ENCODE data around the gene CPED1. TPM values are rescaled to one million over a fixed set of nuclear protein-coding genes. Genes with fewer than 3 reads are reported as not detected.

The CPED1 gene
- total RNA-seq, 1 experiment from 2014 or later: 0.13 TPM

GRCh38 chr7:121158665-121159064 lies 170.2 kb downstream of the CPED1 start:
- Histone ChIP-seq H2BK12ac (ENCODE audit: insufficient read length, low read depth, low read length) (no peak overlapping the region), H2BK15ac (ENCODE audit: low read depth, low read length) (no peak overlapping the region), H4K5ac (ENCODE audit: insufficient read length, low read depth, low read length) (no peak overlapping the region), H4K20me1 (ENCODE audit: control insufficient read depth, insufficient read depth, insufficient read length) (no peaks in the 10 kb centered on the region), H3K23ac (ENCODE audit: insufficient read length, low read depth, low read length) (no peak overlapping the region), H2BK20ac (ENCODE audit: low read depth, low read length, poor library complexity, severe bottlenecking) (no peak overlapping the region), H2BK120ac (ENCODE audit: low read depth, low read length, poor library complexity, severe bottlenecking) (no peak overlapping the region), H3K18ac (ENCODE audit: insufficient read length, low read depth, low read length) (no peak overlapping the region), H2AK5ac (ENCODE audit: insufficient read length, low read length) (no peak overlapping the region), H3K79me1 (ENCODE audit: insufficient read depth, low read depth, low read length, poor library complexity, severe bottlenecking) (no peaks in the 10 kb centered on the region), H4K91ac (ENCODE audit: insufficient read length, low read depth, low read length) (no peak overlapping the region), H3K56ac (ENCODE audit: insufficient read length, low read depth, low read length) (no peak overlapping the region), H2AFZ (ENCODE audit: low read length) (no peak overlapping the region), H3K27ac (ENCODE audit: insufficient read length, low read depth, low read length) (no peak overlapping the region), H3T11ph (ENCODE audit: low read length) (no peak overlapping the region), H3K4ac (ENCODE audit: low read depth, low read length) (no peak overlapping the region), H3K4me1 (ENCODE audit: insufficient read depth, low read length) (no peaks in the 10 kb centered on the region), H3K23me2 (ENCODE audit: insufficient read length, low read depth, low read length, poor library complexity, severe bottlenecking) (no peaks in the 10 kb centered on the region), H3K9me3 (ENCODE audit: control insufficient read depth, low read depth, low read length) (no peaks in the 10 kb centered on the region), H3K14ac (ENCODE audit: insufficient read depth, low read length) (no peak overlapping the region), H3K4me2 (ENCODE audit: insufficient read depth, insufficient read length, low read length) (no peak overlapping the region), H2BK5ac (ENCODE audit: insufficient read length, low read length) (no peak overlapping the region), H4K8ac (replicated peaks; ENCODE audit: insufficient read length, low read depth, low read length) (no peak overlapping the region), H3K79me2 (ENCODE audit: insufficient read depth, low read length) (no peaks in the 10 kb centered on the region), H3K27me3 (ENCODE audit: insufficient read depth, low read length) (no peaks in the 10 kb centered on the region; the same call in 1 of the 2 replicates), H3K9ac (ENCODE audit: extremely low read depth, insufficient read length, low read length) (no peak overlapping the region)
- TF ChIP-seq, protein P1, sequence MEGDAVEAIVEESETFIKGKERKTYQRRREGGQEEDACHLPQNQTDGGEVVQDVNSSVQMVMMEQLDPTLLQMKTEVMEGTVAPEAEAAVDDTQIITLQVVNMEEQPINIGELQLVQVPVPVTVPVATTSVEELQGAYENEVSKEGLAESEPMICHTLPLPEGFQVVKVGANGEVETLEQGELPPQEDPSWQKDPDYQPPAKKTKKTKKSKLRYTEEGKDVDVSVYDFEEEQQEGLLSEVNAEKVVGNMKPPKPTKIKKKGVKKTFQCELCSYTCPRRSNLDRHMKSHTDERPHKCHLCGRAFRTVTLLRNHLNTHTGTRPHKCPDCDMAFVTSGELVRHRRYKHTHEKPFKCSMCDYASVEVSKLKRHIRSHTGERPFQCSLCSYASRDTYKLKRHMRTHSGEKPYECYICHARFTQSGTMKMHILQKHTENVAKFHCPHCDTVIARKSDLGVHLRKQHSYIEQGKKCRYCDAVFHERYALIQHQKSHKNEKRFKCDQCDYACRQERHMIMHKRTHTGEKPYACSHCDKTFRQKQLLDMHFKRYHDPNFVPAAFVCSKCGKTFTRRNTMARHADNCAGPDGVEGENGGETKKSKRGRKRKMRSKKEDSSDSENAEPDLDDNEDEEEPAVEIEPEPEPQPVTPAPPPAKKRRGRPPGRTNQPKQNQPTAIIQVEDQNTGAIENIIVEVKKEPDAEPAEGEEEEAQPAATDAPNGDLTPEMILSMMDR (conservative IDR thresholded peaks at IDR 0.05): no peak
- no peak overlapping the region for H3K27ac Mint-ChIP-seq
- H3K9me3 Mint-ChIP-seq: no peaks in the 10 kb centered on the region
- H3K36me3 Mint-ChIP-seq (ENCODE audit: insufficient read depth in 1 of 3, low read depth in 3 of 3): no peaks in the 10 kb centered on the region
- no peaks in the 10 kb centered on the region for H3K4me1 Mint-ChIP-seq
- WGBS (ENCODE audit: extremely low coverage, insufficient read length, low lambda C conversion rate): no CpG with 5 or more reads among the region's 3 CpGs
- no peak for DNase-seq
- H3K27me3 Mint-ChIP-seq (ENCODE audit: low read depth): peaks cover 1% of the 10 kb centered on the region; the same call in 1 of the 2 replicates
- H3K4me3 Mint-ChIP-seq: no peak overlapping the region

Measured in H9 (cell line).